K562 (cell line): ENCODE data around the gene VPS9D1. TPM values are rescaled to one million over a fixed set of nuclear protein-coding genes. Genes with fewer than 3 reads are reported as not detected.
A peak's percentile ranks its signal among the peaks of the same experiment; 100 is the strongest.

Experiments
- ATAC-seq: fragments of 200-7000 bp; cut with Tn5 transposase; 3 replicates; pipeline ENCODE4 v1.9.1; 2020; ENCODE audit warnings: moderate library complexity
- BruUV-seq: library from RNA; stranded (reverse); fragments of 400-500 nt; replicated peaks from 2 replicates; lab custom pipeline; 2021; lab: Mats Ljungman, UMichigan
- CTCF ChIA-PET: fragments of 300-600 bp; formaldehyde crosslinking; extraction: SDS; loops from one replicate; lab custom pipeline; 2021; ENCODE audit warnings: low intra/inter-chr PET ratio; lab: Yijun Ruan, JAX
- POLR2A ChIA-PET: fragments of 300-600, 350-650 bp; sonication (Branson Sonifier 250); formaldehyde crosslinking; extraction: SDS; loops from one replicate; lab custom pipeline; 2021; ENCODE audit warnings: antibody characterized with exemption, inconsistent platforms; lab: Yijun Ruan, JAX
- DNase-seq, 4 experiments: peaks; one replicate each; pipeline versions ENCODE4 v3.0.0 to v3.0.0-alpha.2; 2011 to 2018; ENCODE audit warnings: low spot score in 3 of 4, mixed read lengths in 3 of 4; ENCODE audit errors: extremely low read depth in 1 of 4
- FAIRE-seq: peaks from 2 replicates; lab custom pipeline; 2011; peaks lifted over from hg19 to GRCh38; lab: Jason Lieb, UNC
- H2AFZ ChIP-seq: 2 replicates; pipeline ENCODE4 v1.6.0; 2011; ENCODE audit warnings: low read depth, low read length, control low read depth, inconsistent platforms
- H3K27ac ChIP-seq: fragments of 200-600 bp; 3 replicates; pipeline ENCODE4 v1.8.0; 2011; ENCODE audit warnings: low read depth, mild to moderate bottlenecking, control low read depth, inconsistent platforms, low read length, moderate library complexity, mixed read lengths; ENCODE audit errors: extremely low read depth
- H3K27me3 ChIP-seq, 2 experiments: fragments of 300-600 bp in 1 of 2; 2 replicates in 1 of 2; 3 replicates in 1 of 2; pipeline versions ENCODE4 v1.6.0 to v1.8.0; 2011; ENCODE audit warnings: inconsistent platforms in 2 of 2, low read length in 2 of 2, mild to moderate bottlenecking in 1 of 2, mixed read lengths in 1 of 2, moderate library complexity in 1 of 2; ENCODE audit not compliant: control insufficient read depth in 2 of 2, insufficient read depth in 2 of 2
- H3K36me3 ChIP-seq: fragments of 300-600 bp; 3 replicates; pipeline ENCODE4 v1.8.0; 2011; ENCODE audit warnings: mild to moderate bottlenecking, low read length, inconsistent platforms; ENCODE audit not compliant: control insufficient read depth, insufficient read depth
- H3K4me1 ChIP-seq, 2 experiments: fragments of 200-600 bp in 1 of 2; replicated peaks in 1 of 2; 2 replicates in 1 of 2; 3 replicates in 1 of 2; pipeline versions ENCODE4 v1.5.1 to v1.8.0; 2011; ENCODE audit warnings: inconsistent platforms in 2 of 2, low read length in 2 of 2, mild to moderate bottlenecking in 1 of 2, mixed read lengths in 1 of 2, moderate library complexity in 1 of 2; ENCODE audit not compliant: control insufficient read depth in 2 of 2, insufficient read depth in 2 of 2
- H3K4me2 ChIP-seq: 2 replicates; pipeline ENCODE4 v1.6.1; 2011; ENCODE audit warnings: low read length, control low read depth, inconsistent platforms, mixed read lengths; ENCODE audit not compliant: insufficient read depth
- H3K4me3 ChIP-seq: fragments of 200-600 bp; sonication (generic), shearing (Covaris generic); 2 replicates; pipeline ENCODE4 v1.5.1; 2016; ENCODE audit warnings: control low read depth, inconsistent platforms
- H3K79me2 ChIP-seq: fragments of 200-600 bp; 3 replicates; pipeline ENCODE4 v1.8.0; 2011; ENCODE audit warnings: low read length, inconsistent platforms; ENCODE audit not compliant: control insufficient read depth, insufficient read depth
- H3K9ac ChIP-seq, 2 experiments: 2 replicates each; pipeline versions ENCODE4 v1.6.0 to v1.6.1; 2011; ENCODE audit warnings: low read depth in 2 of 2, low read length in 2 of 2, control low read depth in 1 of 2, inconsistent platforms in 1 of 2, mild to moderate bottlenecking in 1 of 2, mixed read lengths in 1 of 2; ENCODE audit not compliant: insufficient read depth in 1 of 2
- H3K9me1 ChIP-seq: one replicate; pipeline ENCODE4 v1.6.0; 2011; ENCODE audit warnings: inconsistent platforms, mild to moderate bottlenecking, low read length, moderate library complexity; ENCODE audit not compliant: control insufficient read depth, insufficient read depth
- H3K9me3 ChIP-seq: replicated peaks from 2 replicates; pipeline ENCODE4 v1.5.1; 2011; ENCODE audit warnings: low read depth, low read length, inconsistent platforms; ENCODE audit not compliant: control insufficient read depth, insufficient read depth
- H4K20me1 ChIP-seq: replicated peaks from 2 replicates; pipeline ENCODE4 v1.6.1; 2011; ENCODE audit warnings: low read length, inconsistent platforms, mixed read lengths; ENCODE audit not compliant: control insufficient read depth, insufficient read depth
- JUND ChIP-seq, 2 experiments: IDR thresholded peaks; 2 replicates in 1 of 2; 3 replicates in 1 of 2; pipeline ENCODE4 v1.6.1; 2011; ENCODE audit warnings: borderline replicate concordance in 2 of 2, low read depth in 2 of 2, low read length in 2 of 2, improper control_type of control experiment in 1 of 2, missing biosample characterization in 1 of 2, missing genetic modification characterization in 1 of 2, missing genetic modification reagents in 1 of 2
- NR1H2 ChIP-seq: sonication (generic); formaldehyde crosslinking; IDR thresholded peaks from 2 replicates; pipeline ENCODE4 v1.4.0; 2020; ENCODE audit warnings: mild to moderate bottlenecking, missing genetic modification reagents
- ZNF384 ChIP-seq: IDR thresholded peaks from 2 replicates; pipeline ENCODE4 v1.6.1; 2012; ENCODE audit warnings: low read depth, low read length, improper control_type of control experiment
- ZNF717 ChIP-seq: fragments of 250-450 bp; sonication (Bioruptor Pico); IDR thresholded peaks from 2 replicates; pipeline ENCODE4 v1.5.0; 2021
- WGBS: fragments of 100-300 bp; shearing (Covaris generic); methylation state at CpG from one replicate; pipeline ENCODE4 v1.1.6; 2016; ENCODE audit warnings: low coverage, mixed read lengths; ENCODE audit not compliant: insufficient coverage; ENCODE audit errors: missing lambda C conversion rate; 5-methylcytosine and 5-hydroxymethylcytosine counted together
- in situ Hi-C: fragments of 300-500 bp; cut with MboI; formaldehyde crosslinking; loops from 4 replicates; pipeline ENCODE4 v1.15.0; 2018; ENCODE audit warnings: inconsistent platforms, mixed read lengths
- intact Hi-C: fragments of 100-400 bp; cut with micrococcal nuclease; formaldehyde crosslinking; loops from 2 replicates; pipeline ENCODE4 v1.14.2; 2022
- polyA plus RNA-seq, 8 experiments: library from polyadenylated mRNA; depleted of rRNA in 4 of 8; stranded (reverse) in 5 of 8; unstranded in 3 of 8; fragments of >200 nt; fragmentation: Nextera tagmentation in 2 of 8; fragmentation: Illumina TruSeq in 1 of 8; extraction: Ambion mirVana in 2 of 8; extraction: Trizol in 1 of 8; gene quantifications; 2 replicates each; pipeline versions ENCODE4 v1.2.1 to v1.2.3, GENCODE V29; 2011 to 2014; ENCODE audit warnings: inconsistent platforms in 1 of 8, missing spikeins in 1 of 8
- total RNA-seq, 7 experiments: library from RNA; depleted of rRNA in 6 of 7; stranded (reverse); fragments of >200 nt in 6 of 7; fragmentation: Illumina TruSeq in 2 of 7; extraction: Trizol in 2 of 7; gene quantifications; 2 replicates each; pipeline versions ENCODE4 v1.2.1 to v1.2.3, GENCODE V29; 2011 to 2021; ENCODE audit warnings: low replicate concordance in 1 of 7
- TF ChIP-seq, protein P1 (sequence below): fragments of 250-450 bp; sonication (Bioruptor Pico); IDR thresholded peaks from 2 replicates; pipeline ENCODE4 v1.8.0; 2022; ENCODE audit warnings: moderate library complexity, mild to moderate bottlenecking, inconsistent platforms
- TF ChIP-seq, protein P2 (sequence below): fragments of 450-650 bp; formaldehyde crosslinking; IDR thresholded peaks from 2 replicates; pipeline ENCODE4 v1.4.0; 2020; ENCODE audit warnings: mild to moderate bottlenecking, moderate library complexity
- TF ChIP-seq, protein P3 (sequence below), 2 experiments: fragments of 450-650 bp in 1 of 2; sonication (generic) in 1 of 2; formaldehyde crosslinking in 1 of 2; IDR thresholded peaks in 1 of 2; conservative IDR thresholded peaks in 1 of 2; 2 replicates each; pipeline versions ENCODE4 v1.6.1 to v1.8.1; 2016 to 2023; ENCODE audit warnings: mild to moderate bottlenecking in 2 of 2, moderate library complexity in 2 of 2, inconsistent platforms in 1 of 2, missing genetic modification reagents in 1 of 2

The VPS9D1 gene
- total and polyA plus RNA-seq, 9 of the 15 experiments (the other 6 are each of a cell fraction or from before 2014, with no cell fraction given) = 0.33 to 3.1 (median 1.1) TPM

DNA sequence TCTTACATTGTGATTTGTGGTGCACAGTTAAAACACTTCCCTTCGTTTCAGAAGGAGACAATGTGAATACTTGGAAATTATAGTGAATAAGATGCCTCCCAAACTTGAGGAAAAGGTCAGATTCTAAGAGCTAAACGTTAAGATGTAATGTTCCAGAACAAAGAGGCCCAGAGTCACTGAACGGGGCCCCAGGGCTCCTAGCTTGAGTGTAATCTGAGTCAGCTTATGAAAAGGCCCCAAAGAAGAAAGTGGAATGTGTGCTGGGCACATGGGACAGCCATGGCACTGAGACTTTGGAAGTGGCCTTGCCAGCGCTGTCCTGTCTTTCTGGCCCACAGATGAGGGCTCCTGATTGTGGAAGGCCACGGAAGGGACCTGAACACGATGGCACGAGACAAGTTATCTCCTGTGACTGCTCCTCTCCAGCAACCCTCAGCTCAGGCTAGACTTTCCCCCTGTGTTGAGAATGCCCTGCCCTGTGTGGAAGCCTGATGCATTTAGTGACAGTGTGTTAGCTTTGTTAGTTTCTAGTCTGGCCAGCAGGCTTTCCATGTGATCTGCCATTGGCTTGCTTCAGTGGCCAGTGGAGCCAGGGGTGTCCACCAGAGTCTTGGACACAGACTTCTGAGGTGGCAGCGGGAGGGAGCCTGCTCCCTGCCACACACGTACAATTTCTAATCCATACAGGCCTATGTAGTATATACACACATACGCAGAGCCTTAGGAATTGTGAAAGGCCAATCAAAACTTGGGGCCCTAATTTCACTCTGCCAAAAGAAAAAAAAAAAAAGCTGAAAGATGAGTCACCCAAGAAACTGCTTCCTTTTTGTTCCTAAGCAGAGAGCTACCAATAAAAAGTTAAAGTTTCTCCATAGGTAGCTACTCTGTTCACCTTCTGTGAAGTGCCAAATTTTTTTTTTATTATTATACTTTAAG is 49.9 kb downstream of the VPS9D1 start:
- Histone ChIP-seq H3K4me1 (peaks cover 0 to 23% of the 10 kb centered on the region in 2 experiments; a peak in 3 of 5 replicates), H2AFZ (no peak overlapping the region), H3K36me3 (no peaks in the 10 kb centered on the region), H3K9me1 (no peaks in the 10 kb centered on the region), H3K4me3 (no peak overlapping the region), H3K27me3 (no peaks in the 10 kb centered on the region), H3K9ac (0 out of 4 replicates have a peak overlapping the region, but pooled peaks of 1 of the 2 experiments have one; percentile 6), H3K27ac (peak overlapping the region; percentile 26; the same call in 1 of the 3 replicates), H3K4me2 (no peak overlapping the region), H4K20me1 (no peaks in the 10 kb centered on the region), H3K79me2 (no peaks in the 10 kb centered on the region), H3K9me3 (no peaks in the 10 kb centered on the region)
- no TSS peak for BruUV-seq
- ATAC-seq (peak; percentile 18; the same call in 2 of the 3 replicates), FAIRE-seq (no peak), DNase-seq (no peak)
- TF ChIP-seq ZNF384 (peak; percentile 48; the same call in 1 of the 2 replicates), JUND (IDR thresholded peaks at IDR 0.05; ENCODE audit: borderline replicate concordance, low read depth, low read length) (no peak), JUND (tag; IDR thresholded peaks at IDR 0.05; ENCODE audit: borderline replicate concordance, low read depth, low read length) (peak; percentile 44; the same call in 1 of the 3 replicates), NR1H2 (no peak), ZNF717 (no peak)
- TF ChIP-seq, protein P1, sequence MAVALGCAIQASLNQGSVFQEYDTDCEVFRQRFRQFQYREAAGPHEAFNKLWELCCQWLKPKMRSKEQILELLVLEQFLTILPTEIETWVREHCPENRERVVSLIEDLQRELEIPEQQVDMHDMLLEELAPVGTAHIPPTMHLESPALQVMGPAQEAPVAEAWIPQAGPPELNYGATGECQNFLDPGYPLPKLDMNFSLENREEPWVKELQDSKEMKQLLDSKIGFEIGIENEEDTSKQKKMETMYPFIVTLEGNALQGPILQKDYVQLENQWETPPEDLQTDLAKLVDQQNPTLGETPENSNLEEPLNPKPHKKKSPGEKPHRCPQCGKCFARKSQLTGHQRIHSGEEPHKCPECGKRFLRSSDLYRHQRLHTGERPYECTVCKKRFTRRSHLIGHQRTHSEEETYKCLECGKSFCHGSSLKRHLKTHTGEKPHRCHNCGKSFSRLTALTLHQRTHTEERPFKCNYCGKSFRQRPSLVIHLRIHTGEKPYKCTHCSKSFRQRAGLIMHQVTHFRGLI = no peak
- TF ChIP-seq, protein P2, sequence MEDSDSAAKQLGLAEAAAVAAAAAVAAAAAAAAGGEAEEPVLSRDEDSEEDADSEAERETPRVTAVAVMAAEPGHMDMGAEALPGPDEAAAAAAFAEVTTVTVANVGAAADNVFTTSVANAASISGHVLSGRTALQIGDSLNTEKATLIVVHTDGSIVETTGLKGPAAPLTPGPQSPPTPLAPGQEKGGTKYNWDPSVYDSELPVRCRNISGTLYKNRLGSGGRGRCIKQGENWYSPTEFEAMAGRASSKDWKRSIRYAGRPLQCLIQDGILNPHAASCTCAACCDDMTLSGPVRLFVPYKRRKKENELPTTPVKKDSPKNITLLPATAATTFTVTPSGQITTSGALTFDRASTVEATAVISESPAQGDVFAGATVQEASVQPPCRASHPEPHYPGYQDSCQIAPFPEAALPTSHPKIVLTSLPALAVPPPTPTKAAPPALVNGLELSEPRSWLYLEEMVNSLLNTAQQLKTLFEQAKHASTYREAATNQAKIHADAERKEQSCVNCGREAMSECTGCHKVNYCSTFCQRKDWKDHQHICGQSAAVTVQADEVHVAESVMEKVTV (CRISPR knock-in tag) = no peak
- TF ChIP-seq, protein P3, sequence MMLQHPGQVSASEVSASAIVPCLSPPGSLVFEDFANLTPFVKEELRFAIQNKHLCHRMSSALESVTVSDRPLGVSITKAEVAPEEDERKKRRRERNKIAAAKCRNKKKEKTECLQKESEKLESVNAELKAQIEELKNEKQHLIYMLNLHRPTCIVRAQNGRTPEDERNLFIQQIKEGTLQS (IDR thresholded peaks at IDR 0.05) = peak; percentile 26; the same call in 1 of the 2 replicates
- TF ChIP-seq, protein P3 (CRISPR knock-in tag; conservative IDR thresholded peaks at IDR 0.05) = no peak
- in situ Hi-C loops (no loop called here), intact Hi-C loops (no loop called here)
- CTCF ChIA-PET = no interaction called here
- 54% methylated on average over 10 of the region's 10 CpGs for WGBS
- POLR2A ChIA-PET = no interaction called here
